ENCODE data around the gene HTR2B.
"Not testable (repeated sequence)": the region's sequence is repeated elsewhere in the genome, so short reads cannot be mapped to it uniquely, and the experiment has no call there.

HTR2B gene

GRCh38 chr2:231093933-231094332 lies 30.9 kb downstream of the HTR2B start:
- DNase-seq (ENCODE audit: low spot score), result no peak

GRCh38 chr2:231088754-231089153 lies 36.1 kb downstream of the HTR2B start:
- DNase-seq (ENCODE audit: low spot score), result no peak

GRCh38 chr2:231084565-231084964 lies 40.3 kb downstream of the HTR2B start:
- no peak for DNase-seq (ENCODE audit: low spot score)

- DNase-seq (ENCODE audit: low spot score), result no peak
Observed at GRCh38 chr2:231069379-231070054, 55.3 kb downstream of the HTR2B start.

- DNase-seq (ENCODE audit: low spot score), result no peak
Observed at GRCh38 chr2:231068525-231069222, 56.2 kb downstream of the HTR2B start.

- not testable (repeated sequence) for DNase-seq (ENCODE audit: low spot score)
Observed at GRCh38 chr2:231067531-231067930, 57.3 kb downstream of the HTR2B start.

GRCh38 chr2:231065966-231066365 lies 58.9 kb downstream of the HTR2B start:
- DNase-seq (ENCODE audit: low spot score), result no peak

GRCh38 chr2:231063347-231063746 lies 61.5 kb downstream of the HTR2B start:
- no peak for DNase-seq (ENCODE audit: low spot score)

GRCh38 chr2:231062776-231063175 lies 62.1 kb downstream of the HTR2B start:
- no peak for DNase-seq (ENCODE audit: low spot score)

- no peak for DNase-seq (ENCODE audit: low spot score)
Observed at GRCh38 chr2:231059756-231060155, 65.1 kb downstream of the HTR2B start.

- DNase-seq (ENCODE audit: low spot score), result no peak
Observed at GRCh38 chr2:231058761-231059550, 65.9 kb downstream of the HTR2B start.
